Suppressor macrophage treated with lipopolysaccharide for 1 hour (primary cell): Measurements from ENCODE around the gene CDC34.

ENCODE experiments used
- DNase-seq, 3 donors: peaks; one replicate each; pipeline ENCODE4 v3.0.0-alpha.2; 2020 to 2022

Gene CDC34

GRCh38 chr19:524062-524674 is 7.4 kb upstream of the CDC34 start:
- peak in 1 of 3 donors; percentile 17 for DNase-seq

GRCh38 chr19:525029-525428 is 6.5 kb upstream of the CDC34 start:
- no peak for DNase-seq

GRCh38 chr19:525857-526419 is 5.6 kb upstream of the CDC34 start:
- no peak for DNase-seq

- DNase-seq = no peak
Observed at GRCh38 chr19:530134-531008, 1.2 kb upstream of the CDC34 start.

GRCh38 chr19:531009-531752 is 379 bp upstream of the CDC34 start:
- peak; percentile 93 to 99 (median 97) for DNase-seq

- DNase-seq = peak; percentile 73 to 77 (median 74)
Observed at GRCh38 chr19:532561-533363, 1.2 kb downstream of the CDC34 start.

GRCh38 chr19:533364-534058 is 2.0 kb downstream of the CDC34 start:
- no peak for DNase-seq

- no peak for DNase-seq
Observed at GRCh38 chr19:534088-534487, 2.5 kb downstream of the CDC34 start.

- DNase-seq = no peak
Observed at GRCh38 chr19:535017-535835, 3.7 kb downstream of the CDC34 start.

GRCh38 chr19:536031-536880 is 4.7 kb downstream of the CDC34 start:
- no peak for DNase-seq

- no peak for DNase-seq
Observed at GRCh38 chr19:536881-537404, 5.4 kb downstream of the CDC34 start.

- no peak for DNase-seq
Observed at GRCh38 chr19:538641-539428, 7.3 kb downstream of the CDC34 start.

GRCh38 chr19:539429-540030 is 8.0 kb downstream of the CDC34 start:
- DNase-seq = no peak

- DNase-seq = no peak
Observed at GRCh38 chr19:540867-541637, 9.5 kb downstream of the CDC34 start.

- DNase-seq = no peak
Observed at GRCh38 chr19:541699-542098, 10.1 kb downstream of the CDC34 start.

GRCh38 chr19:542173-542866 is 10.8 kb downstream of the CDC34 start:
- DNase-seq = no peak
